Trophoblast cell (in vitro differentiated cells and primary cell): ENCODE measurements around the gene GRIN3A.
A peak's percentile ranks its signal among the peaks of the same experiment; 100 is the strongest.
"Not testable (repeated sequence)": the region's sequence is repeated elsewhere in the genome, so short reads cannot be mapped to it uniquely, and the experiment has no call there.

ENCODE experiments used
- DNase-seq, 2 donors: peaks; one replicate each; pipeline ENCODE4 v3.0.0-alpha.2; 2016
- H2AFZ ChIP-seq: 2 replicates; pipeline ENCODE4 v1.6.1; 2013; ENCODE audit warnings: low read length, moderate library complexity, mild to moderate bottlenecking; ENCODE audit not compliant: insufficient read depth, poor library complexity
- H2AK5ac ChIP-seq: 2 replicates; pipeline ENCODE4 v1.6.1; 2013; ENCODE audit warnings: mild to moderate bottlenecking, low read length
- H2BK120ac ChIP-seq: 2 replicates; pipeline ENCODE4 v1.6.1; 2013; ENCODE audit warnings: low read length, mild to moderate bottlenecking, moderate library complexity; ENCODE audit not compliant: insufficient read depth, poor library complexity
- H2BK12ac ChIP-seq: 2 replicates; pipeline ENCODE4 v1.6.1; 2013; ENCODE audit warnings: mild to moderate bottlenecking, low read length, moderate library complexity
- H2BK5ac ChIP-seq: 2 replicates; pipeline ENCODE4 v1.6.1; 2013; ENCODE audit warnings: low read length, low read depth, moderate library complexity, mild to moderate bottlenecking; ENCODE audit not compliant: poor library complexity
- H3K14ac ChIP-seq: 2 replicates; pipeline ENCODE4 v1.6.1; 2013; ENCODE audit warnings: mild to moderate bottlenecking, low read length
- H3K18ac ChIP-seq: 2 replicates; pipeline ENCODE4 v1.6.1; 2013; ENCODE audit warnings: mild to moderate bottlenecking, low read length
- H3K23ac ChIP-seq: 2 replicates; pipeline ENCODE4 v1.6.1; 2013; ENCODE audit warnings: low read length
- H3K27ac ChIP-seq: 2 replicates; pipeline ENCODE4 v1.5.1; 2013; ENCODE audit warnings: low read depth, mild to moderate bottlenecking, inconsistent platforms, low read length, moderate library complexity
- H3K27me3 ChIP-seq: 2 replicates; pipeline ENCODE4 v1.6.1; 2013; ENCODE audit warnings: inconsistent platforms, mild to moderate bottlenecking, low read length, moderate library complexity; ENCODE audit not compliant: insufficient read depth
- H3K36me3 ChIP-seq, 2 experiments: 1 replicate in 1 of 2; 2 replicates in 1 of 2; pipeline ENCODE4 v1.6.1; 2013; ENCODE audit warnings: low read length in 2 of 2, mild to moderate bottlenecking in 2 of 2, moderate library complexity in 1 of 2; ENCODE audit not compliant: insufficient read depth in 2 of 2, control insufficient read depth in 1 of 2
- H3K4ac ChIP-seq: 2 replicates; pipeline ENCODE4 v1.6.1; 2013; ENCODE audit warnings: low read depth, mild to moderate bottlenecking, low read length, moderate library complexity
- H3K4me1 ChIP-seq, 2 experiments: 1 replicate in 1 of 2; 2 replicates in 1 of 2; pipeline ENCODE4 v1.6.1; 2013; ENCODE audit warnings: low read length in 2 of 2, mild to moderate bottlenecking in 2 of 2, moderate library complexity in 1 of 2; ENCODE audit not compliant: insufficient read depth in 2 of 2, control insufficient read depth in 1 of 2
- H3K4me2 ChIP-seq: 2 replicates; pipeline ENCODE4 v1.6.1; 2013; ENCODE audit warnings: inconsistent platforms, mild to moderate bottlenecking, low read length, moderate library complexity
- H3K4me3 ChIP-seq: 2 replicates; pipeline ENCODE4 v1.5.1; 2013; ENCODE audit warnings: mild to moderate bottlenecking, low read depth, low read length, inconsistent platforms
- H3K79me1 ChIP-seq: one replicate; pipeline ENCODE4 v1.6.1; 2013; ENCODE audit warnings: low read length
- H3K79me2 ChIP-seq: 2 replicates; pipeline ENCODE4 v1.6.1; 2013; ENCODE audit warnings: low read length, mild to moderate bottlenecking; ENCODE audit not compliant: control insufficient read depth, insufficient read depth, poor library complexity
- H3K9ac ChIP-seq: 2 replicates; pipeline ENCODE4 v1.6.1; 2013; ENCODE audit warnings: mild to moderate bottlenecking, low read length
- H3K9me3 ChIP-seq: 2 replicates; pipeline ENCODE4 v1.6.1; 2013; ENCODE audit warnings: low read depth, mild to moderate bottlenecking, control low read depth, inconsistent platforms, low read length; ENCODE audit not compliant: insufficient read depth
- H4K12ac ChIP-seq: 2 replicates; pipeline ENCODE4 v1.6.1; 2013; ENCODE audit warnings: low read depth, mild to moderate bottlenecking, low read length, moderate library complexity
- H4K8ac ChIP-seq: 2 replicates; pipeline ENCODE4 v1.6.1; 2013; ENCODE audit warnings: low read depth, mild to moderate bottlenecking, low read length, moderate library complexity
- H4K91ac ChIP-seq: one replicate; pipeline ENCODE4 v1.6.1; 2013; ENCODE audit warnings: low read depth, mild to moderate bottlenecking, low read length, moderate library complexity
- whole genome bisulfite sequencing: extraction: QIAGEN DNeasy Blood & Tissue Kit; methylation state at CpG from one replicate; pipeline ENCODE4 v1.1.7; 2013; ENCODE audit warnings: missing lambda C conversion rate; ENCODE audit not compliant: insufficient read length, insufficient coverage; ENCODE audit errors: extremely low coverage; 5-methylcytosine and 5-hydroxymethylcytosine counted together

The GRIN3A gene

GRCh38 chr9:101727612-101728524 is 10.6 kb downstream of the GRIN3A start:
- no peak overlapping the region for H3K4me2 ChIP-seq
- no peak overlapping the region for H4K12ac ChIP-seq
- no peak overlapping the region for H2BK120ac ChIP-seq
- no peaks in the 10 kb centered on the region for H3K79me1 ChIP-seq
- no peak overlapping the region for H3K23ac ChIP-seq
- no peaks in the 10 kb centered on the region for H3K79me2 ChIP-seq
- H2BK5ac ChIP-seq = no peak overlapping the region
- no peaks in the 10 kb centered on the region for H3K27me3 ChIP-seq
- H3K9ac ChIP-seq = no peak overlapping the region
- H3K36me3 ChIP-seq = no peaks in the 10 kb centered on the region
- no peak overlapping the region for H3K14ac ChIP-seq
- no peak overlapping the region for H3K4ac ChIP-seq
- H4K91ac ChIP-seq = no peak overlapping the region
- no peak overlapping the region for H3K18ac ChIP-seq
- peak in 1 of 2 donors; percentile 59 for DNase-seq
- WGBS = no CpG with 5 or more reads among the region's 4 CpGs
- no peak overlapping the region for H4K8ac ChIP-seq
- H3K4me3 ChIP-seq = no peak overlapping the region
- H3K9me3 ChIP-seq = no peaks in the 10 kb centered on the region
- no peak overlapping the region for H2AK5ac ChIP-seq
- no peaks in the 10 kb centered on the region for H3K4me1 ChIP-seq
- H2BK12ac ChIP-seq = no peak overlapping the region
- H2AFZ ChIP-seq = no peak overlapping the region
- no peak overlapping the region for H3K27ac ChIP-seq

DNA sequence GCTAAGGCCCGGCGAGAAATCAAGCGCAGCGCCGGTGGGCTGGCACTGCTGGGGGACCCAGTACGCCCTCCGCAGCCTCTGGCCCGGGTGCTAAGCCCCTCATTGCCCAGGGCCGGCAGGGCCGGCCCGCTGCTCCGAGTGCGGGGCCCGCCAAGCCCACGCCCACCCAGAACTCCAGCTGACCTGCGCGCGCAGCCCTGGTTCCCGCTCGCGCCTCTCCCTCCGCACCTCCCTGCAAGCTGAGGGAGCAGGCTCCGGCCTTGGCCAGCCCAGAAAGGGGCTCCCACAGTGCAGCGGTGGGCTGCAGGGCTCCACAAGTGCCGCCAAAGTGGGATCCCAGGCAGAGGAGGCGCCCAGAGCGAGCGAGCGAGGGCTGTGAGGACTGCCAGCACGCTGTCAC is 14.2 kb downstream of the GRIN3A start:
- not testable (repeated sequence) for H3K14ac ChIP-seq, H4K8ac ChIP-seq, H3K36me3 ChIP-seq, H2BK5ac ChIP-seq, H3K9me3 ChIP-seq, H3K9ac ChIP-seq, H3K4me1 ChIP-seq, H3K18ac ChIP-seq, H3K4me2 ChIP-seq, H4K91ac ChIP-seq, H2AFZ ChIP-seq, H2BK120ac ChIP-seq, H3K79me1 ChIP-seq, H2AK5ac ChIP-seq, H2BK12ac ChIP-seq, H3K23ac ChIP-seq, H3K27me3 ChIP-seq, H3K79me2 ChIP-seq, H3K4ac ChIP-seq, H3K27ac ChIP-seq, DNase-seq, H4K12ac ChIP-seq, H3K4me3 ChIP-seq
- no CpG with 5 or more reads among the region's 30 CpGs for WGBS

DNA sequence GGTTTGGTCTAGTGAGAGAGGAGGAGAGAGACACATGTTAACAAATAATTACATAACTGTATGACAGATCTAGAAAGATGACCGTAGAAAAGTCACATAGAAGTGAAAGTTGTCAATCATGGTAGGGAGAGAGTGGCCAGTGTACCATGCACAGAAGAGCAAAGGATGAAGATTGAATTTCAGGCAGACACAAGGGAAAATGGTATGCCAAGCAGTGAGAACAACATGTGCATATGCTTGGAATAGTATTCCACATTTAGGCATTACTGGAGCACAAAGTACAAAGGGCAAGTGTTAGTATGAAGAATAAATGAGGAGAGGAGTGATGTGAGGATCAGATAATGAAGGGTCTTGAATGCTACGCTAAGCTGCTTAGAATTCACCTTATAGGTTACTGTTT is 20.3 kb downstream of the GRIN3A start:
- Histone ChIP-seq H2BK5ac (no peak overlapping the region), H2AFZ (no peak overlapping the region), H3K4me2 (no peak overlapping the region), H3K79me2 (no peaks in the 10 kb centered on the region), H3K4me3 (no peak overlapping the region), H3K9me3 (no peaks in the 10 kb centered on the region), H3K23ac (no peak overlapping the region), H3K14ac (no peak overlapping the region), H3K79me1 (no peaks in the 10 kb centered on the region), H3K27me3 (no peaks in the 10 kb centered on the region), H3K27ac (no peak overlapping the region), H3K18ac (no peak overlapping the region), H2BK120ac (no peak overlapping the region), H2BK12ac (no peak overlapping the region), H3K4ac (no peak overlapping the region), H3K4me1 (no peaks in the 10 kb centered on the region), H4K12ac (no peak overlapping the region), H2AK5ac (no peak overlapping the region), H3K36me3 (no peaks in the 10 kb centered on the region), H4K8ac (no peak overlapping the region), H3K9ac (no peak overlapping the region), H4K91ac (no peak overlapping the region)
- WGBS = no CpG with 5 or more reads among the region's 2 CpGs
- DNase-seq = no peak

GRCh38 chr9:101716629-101717028 is 21.8 kb downstream of the GRIN3A start:
- Histone ChIP-seq H4K12ac (no peak overlapping the region), H2BK12ac (no peak overlapping the region), H4K91ac (no peak overlapping the region), H2BK120ac (no peak overlapping the region), H3K79me2 (no peaks in the 10 kb centered on the region), H3K4ac (no peak overlapping the region), H4K8ac (no peak overlapping the region), H3K4me3 (no peak overlapping the region), H3K18ac (no peak overlapping the region), H3K9ac (no peak overlapping the region), H2BK5ac (no peak overlapping the region), H3K36me3 (no peaks in the 10 kb centered on the region), H2AFZ (no peak overlapping the region), H2AK5ac (no peak overlapping the region), H3K4me1 (no peaks in the 10 kb centered on the region), H3K9me3 (no peaks in the 10 kb centered on the region), H3K27ac (no peak overlapping the region), H3K4me2 (no peak overlapping the region), H3K23ac (no peak overlapping the region), H3K14ac (no peak overlapping the region), H3K79me1 (no peaks in the 10 kb centered on the region), H3K27me3 (no peaks in the 10 kb centered on the region)
- DNase-seq = no peak
- WGBS = no CpG with 5 or more reads among the region's 2 CpGs
